Measurements from ENCODE around the gene FABP6.

FABP6 gene

GRCh38 chr5:160231783-160232342 is 2.6 kb downstream of the FABP6 start:
- H3K4ac ChIP-seq (ENCODE audit: low read depth, low read length): no peak overlapping the region
- H2BK120ac ChIP-seq (ENCODE audit: insufficient read depth, low read length, poor library complexity): no peak overlapping the region
- no peaks in the 10 kb centered on the region for H3K27me3 ChIP-seq (ENCODE audit: insufficient read depth, low read length)
- H4K8ac ChIP-seq (ENCODE audit: low read depth, low read length): no peak overlapping the region
- no peak overlapping the region for H3K14ac ChIP-seq (ENCODE audit: low read length)
- no peak overlapping the region for H4K12ac ChIP-seq (ENCODE audit: low read depth, low read length)
- DNase-seq: no peak
- H2AK5ac ChIP-seq (ENCODE audit: low read length): no peak overlapping the region
- H4K91ac ChIP-seq (ENCODE audit: low read depth, low read length): no peak overlapping the region
- no peaks in the 10 kb centered on the region for H3K9me3 ChIP-seq (ENCODE audit: insufficient read depth, low read depth, low read length)
- no peak overlapping the region for H2BK5ac ChIP-seq (ENCODE audit: low read depth, low read length, poor library complexity)
- no peaks in the 10 kb centered on the region for H3K4me1 ChIP-seq (ENCODE audit: control insufficient read depth in 1 of 2, insufficient read depth in 2 of 2, low read length in 2 of 2)
- H3K79me2 ChIP-seq (ENCODE audit: control insufficient read depth, insufficient read depth, low read length, poor library complexity): no peaks in the 10 kb centered on the region
- no peaks in the 10 kb centered on the region for H3K36me3 ChIP-seq (ENCODE audit: control insufficient read depth in 1 of 2, insufficient read depth in 2 of 2, low read length in 2 of 2)
- no peak overlapping the region for H3K9ac ChIP-seq (ENCODE audit: low read length)
- no peak overlapping the region for H3K23ac ChIP-seq (ENCODE audit: low read length)
- no peak overlapping the region for H3K18ac ChIP-seq (ENCODE audit: low read length)
- H3K4me3 ChIP-seq (ENCODE audit: low read depth, low read length): no peak overlapping the region
- no peak overlapping the region for H3K4me2 ChIP-seq (ENCODE audit: low read length)
- no peak overlapping the region for H2BK12ac ChIP-seq (ENCODE audit: low read length)
- H3K27ac ChIP-seq (ENCODE audit: low read depth, low read length): no peak overlapping the region
- H3K79me1 ChIP-seq (ENCODE audit: low read length): no peaks in the 10 kb centered on the region
- H2AFZ ChIP-seq (ENCODE audit: insufficient read depth, low read length, poor library complexity): no peak overlapping the region
- WGBS (ENCODE audit: extremely low coverage, insufficient coverage, insufficient read length): no CpG with 5 or more reads among the region's 10 CpGs

DNA sequence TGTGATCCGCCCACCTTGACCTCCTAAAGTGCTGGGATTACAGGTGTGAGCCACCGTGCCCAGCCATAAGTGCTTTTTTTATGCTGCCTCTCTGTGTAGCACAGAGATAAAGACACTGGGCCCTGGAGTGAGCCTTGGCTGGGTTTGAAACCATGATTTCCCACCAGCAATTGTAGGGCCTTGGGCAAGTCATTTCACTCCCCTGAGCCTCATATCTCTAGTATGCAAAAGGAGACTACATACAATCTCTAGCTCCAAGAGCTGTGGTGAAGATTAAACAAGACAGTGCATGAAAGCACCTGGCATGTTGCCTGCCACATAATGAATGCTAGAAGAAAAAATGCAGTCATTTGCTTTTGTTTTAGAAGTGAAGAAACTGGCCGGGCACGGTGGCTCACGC is 3.9 kb downstream of the FABP6 start:
- Histone ChIP-seq H3K79me2 (ENCODE audit: control insufficient read depth, insufficient read depth, low read length, poor library complexity) (no peaks in the 10 kb centered on the region), H3K23ac (ENCODE audit: low read length) (no peak overlapping the region), H3K4me1 (ENCODE audit: control insufficient read depth in 1 of 2, insufficient read depth in 2 of 2, low read length in 2 of 2) (no peaks in the 10 kb centered on the region), H2BK120ac (ENCODE audit: insufficient read depth, low read length, poor library complexity) (no peak overlapping the region), H3K18ac (ENCODE audit: low read length) (no peak overlapping the region), H3K79me1 (ENCODE audit: low read length) (no peaks in the 10 kb centered on the region), H4K8ac (ENCODE audit: low read depth, low read length) (no peak overlapping the region), H2BK12ac (ENCODE audit: low read length) (no peak overlapping the region), H3K9me3 (ENCODE audit: insufficient read depth, low read depth, low read length) (no peaks in the 10 kb centered on the region), H4K12ac (ENCODE audit: low read depth, low read length) (no peak overlapping the region), H3K27ac (ENCODE audit: low read depth, low read length) (no peak overlapping the region), H2AFZ (ENCODE audit: insufficient read depth, low read length, poor library complexity) (no peak overlapping the region), H2AK5ac (ENCODE audit: low read length) (no peak overlapping the region), H4K91ac (ENCODE audit: low read depth, low read length) (no peak overlapping the region), H3K14ac (ENCODE audit: low read length) (no peak overlapping the region), H3K27me3 (ENCODE audit: insufficient read depth, low read length) (no peaks in the 10 kb centered on the region), H3K36me3 (ENCODE audit: control insufficient read depth in 1 of 2, insufficient read depth in 2 of 2, low read length in 2 of 2) (no peaks in the 10 kb centered on the region), H3K4ac (ENCODE audit: low read depth, low read length) (no peak overlapping the region), H3K4me3 (ENCODE audit: low read depth, low read length) (no peak overlapping the region), H3K4me2 (ENCODE audit: low read length) (no peak overlapping the region), H2BK5ac (ENCODE audit: low read depth, low read length, poor library complexity) (no peak overlapping the region), H3K9ac (ENCODE audit: low read length) (no peak overlapping the region)
- no peak for DNase-seq
- WGBS (ENCODE audit: extremely low coverage, insufficient coverage, insufficient read length): no CpG with 5 or more reads among the region's 5 CpGs

DNA sequence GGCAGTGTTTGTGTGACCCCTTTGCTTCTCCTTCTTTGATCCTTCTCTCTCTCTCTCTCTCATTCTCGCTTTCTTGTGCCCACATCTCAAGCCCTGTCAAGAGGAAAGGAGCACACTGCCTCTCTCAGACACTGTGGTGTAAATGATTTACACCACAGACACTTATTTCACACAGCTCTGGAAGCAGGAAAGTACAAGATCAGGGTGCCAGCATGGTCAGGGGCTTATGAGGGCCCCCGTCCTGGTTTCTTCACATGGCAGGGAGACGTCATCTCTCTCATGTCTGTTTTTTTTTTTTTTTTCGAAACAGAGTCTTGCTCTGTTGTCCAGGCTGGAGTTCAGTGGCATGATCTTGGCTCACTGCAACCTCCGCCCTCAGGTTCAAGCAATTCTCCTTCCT is 6.4 kb downstream of the FABP6 start:
- H2AFZ ChIP-seq (ENCODE audit: insufficient read depth, low read length, poor library complexity): no peak overlapping the region
- H2AK5ac ChIP-seq (ENCODE audit: low read length): no peak overlapping the region
- no CpG with 5 or more reads among the region's 5 CpGs for WGBS (ENCODE audit: extremely low coverage, insufficient coverage, insufficient read length)
- H4K8ac ChIP-seq (ENCODE audit: low read depth, low read length): no peak overlapping the region
- no peak overlapping the region for H3K18ac ChIP-seq (ENCODE audit: low read length)
- no peak overlapping the region for H2BK120ac ChIP-seq (ENCODE audit: insufficient read depth, low read length, poor library complexity)
- no peak overlapping the region for H4K91ac ChIP-seq (ENCODE audit: low read depth, low read length)
- H3K79me1 ChIP-seq (ENCODE audit: low read length): no peaks in the 10 kb centered on the region
- peaks cover 1% of the 10 kb centered on the region for H3K9me3 ChIP-seq (ENCODE audit: insufficient read depth, low read depth, low read length)
- H3K9ac ChIP-seq (ENCODE audit: low read length): no peak overlapping the region
- no peak overlapping the region for H3K4me2 ChIP-seq (ENCODE audit: low read length)
- no peak overlapping the region for H3K27ac ChIP-seq (ENCODE audit: low read depth, low read length)
- H3K4me3 ChIP-seq (ENCODE audit: low read depth, low read length): no peak overlapping the region
- H4K12ac ChIP-seq (ENCODE audit: low read depth, low read length): no peak overlapping the region
- no peak overlapping the region for H3K14ac ChIP-seq (ENCODE audit: low read length)
- H2BK5ac ChIP-seq (ENCODE audit: low read depth, low read length, poor library complexity): no peak overlapping the region
- no peaks in the 10 kb centered on the region for H3K27me3 ChIP-seq (ENCODE audit: insufficient read depth, low read length)
- H3K36me3 ChIP-seq (ENCODE audit: control insufficient read depth in 1 of 2, insufficient read depth in 2 of 2, low read length in 2 of 2): no peaks in the 10 kb centered on the region
- no peak overlapping the region for H3K4ac ChIP-seq (ENCODE audit: low read depth, low read length)
- no peaks in the 10 kb centered on the region for H3K79me2 ChIP-seq (ENCODE audit: control insufficient read depth, insufficient read depth, low read length, poor library complexity)
- H2BK12ac ChIP-seq (ENCODE audit: low read length): no peak overlapping the region
- peak; percentile 75 to 76 for DNase-seq
- H3K4me1 ChIP-seq (ENCODE audit: control insufficient read depth in 1 of 2, insufficient read depth in 2 of 2, low read length in 2 of 2): no peaks in the 10 kb centered on the region
- H3K23ac ChIP-seq (ENCODE audit: low read length): no peak overlapping the region

DNA sequence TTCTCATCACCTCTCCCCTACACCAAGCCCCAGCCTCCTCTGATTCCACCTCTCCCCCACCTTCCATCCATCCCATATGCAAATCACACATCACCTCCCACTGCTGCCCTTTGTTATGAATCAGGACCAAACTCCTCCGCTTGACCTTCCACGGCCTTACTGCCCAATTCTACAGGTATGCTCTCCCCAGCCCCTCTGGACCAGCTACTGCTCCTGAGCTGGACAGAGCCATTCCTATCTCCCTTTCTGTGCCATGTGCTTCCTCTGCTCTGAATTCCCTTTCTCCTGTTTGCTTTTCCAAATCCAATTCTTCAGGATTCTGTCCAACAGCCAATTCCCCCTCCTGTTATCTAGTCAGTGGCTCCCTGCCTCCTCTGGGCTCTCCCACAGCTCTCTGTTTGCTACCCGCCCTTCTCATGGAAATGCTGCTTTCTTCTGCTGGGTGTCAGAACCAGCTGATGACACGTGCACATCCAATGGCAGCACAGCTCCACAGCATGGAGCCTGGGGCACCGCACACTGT is 8.3 kb downstream of the FABP6 start:
- Histone ChIP-seq H3K79me2 (ENCODE audit: control insufficient read depth, insufficient read depth, low read length, poor library complexity) (no peaks in the 10 kb centered on the region), H3K27me3 (ENCODE audit: insufficient read depth, low read length) (no peaks in the 10 kb centered on the region), H3K79me1 (ENCODE audit: low read length) (no peaks in the 10 kb centered on the region), H3K18ac (ENCODE audit: low read length) (no peak overlapping the region), H3K36me3 (ENCODE audit: control insufficient read depth in 1 of 2, insufficient read depth in 2 of 2, low read length in 2 of 2) (no peaks in the 10 kb centered on the region), H2BK12ac (ENCODE audit: low read length) (no peak overlapping the region), H2AFZ (ENCODE audit: insufficient read depth, low read length, poor library complexity) (no peak overlapping the region), H3K4me2 (ENCODE audit: low read length) (no peak overlapping the region), H4K8ac (ENCODE audit: low read depth, low read length) (no peak overlapping the region), H3K4me3 (ENCODE audit: low read depth, low read length) (no peak overlapping the region), H3K14ac (ENCODE audit: low read length) (no peak overlapping the region), H2BK5ac (ENCODE audit: low read depth, low read length, poor library complexity) (no peak overlapping the region), H3K27ac (ENCODE audit: low read depth, low read length) (no peak overlapping the region), H4K12ac (ENCODE audit: low read depth, low read length) (no peak overlapping the region), H2AK5ac (ENCODE audit: low read length) (no peak overlapping the region), H3K4me1 (ENCODE audit: control insufficient read depth in 1 of 2, insufficient read depth in 2 of 2, low read length in 2 of 2) (no peaks in the 10 kb centered on the region), H3K4ac (ENCODE audit: low read depth, low read length) (no peak overlapping the region), H4K91ac (ENCODE audit: low read depth, low read length) (no peak overlapping the region), H3K9me3 (ENCODE audit: insufficient read depth, low read depth, low read length) (peaks cover 1% of the 10 kb centered on the region), H3K23ac (ENCODE audit: low read length) (no peak overlapping the region), H2BK120ac (ENCODE audit: insufficient read depth, low read length, poor library complexity) (no peak overlapping the region), H3K9ac (ENCODE audit: low read length) (no peak overlapping the region)
- no peak for DNase-seq
- WGBS (ENCODE audit: extremely low coverage, insufficient coverage, insufficient read length): no CpG with 5 or more reads among the region's 5 CpGs
